Endothelial cell (in vitro differentiated cells): Measurements from ENCODE around the gene NTM. TPM values are rescaled to one million over a fixed set of nuclear protein-coding genes. Genes with fewer than 3 reads are reported as not detected.

ENCODE experiments used
- DNase-seq: peaks from one replicate; pipeline ENCODE4 v3.0.0; 2021; ENCODE audit warnings: low spot score
- H3K27ac Mint-ChIP-seq: one replicate; pipeline ENCODE4 v1.8.0; 2021; ENCODE audit warnings: mixed read lengths, inconsistent platforms; ENCODE audit not compliant: unreplicated experiment
- H3K27me3 Mint-ChIP-seq: one replicate; pipeline ENCODE4 v1.8.0; 2021; ENCODE audit warnings: mild to moderate bottlenecking, moderate library complexity, mixed read lengths, inconsistent platforms; ENCODE audit not compliant: unreplicated experiment
- H3K36me3 Mint-ChIP-seq: one replicate; pipeline ENCODE4 v1.8.0; 2021; ENCODE audit warnings: mild to moderate bottlenecking, low read depth, mixed read lengths, inconsistent platforms; ENCODE audit not compliant: unreplicated experiment
- H3K4me1 Mint-ChIP-seq: one replicate; pipeline ENCODE4 v1.8.0; 2021; ENCODE audit warnings: mild to moderate bottlenecking, mixed read lengths, inconsistent platforms; ENCODE audit not compliant: unreplicated experiment
- H3K4me3 Mint-ChIP-seq: one replicate; pipeline ENCODE4 v1.8.0; 2021; ENCODE audit warnings: mild to moderate bottlenecking, mixed read lengths, inconsistent platforms; ENCODE audit not compliant: unreplicated experiment
- H3K9me3 Mint-ChIP-seq: one replicate; pipeline ENCODE4 v1.8.0; 2021; ENCODE audit warnings: mixed read lengths, inconsistent platforms; ENCODE audit not compliant: unreplicated experiment
- CTCF ChIP-seq: fragments of 200-600 bp; sonication (generic); IDR thresholded peaks from one replicate; pipeline ENCODE4 v1.5.0; 2021; ENCODE audit warnings: antibody characterized with exemption; ENCODE audit not compliant: unreplicated experiment
- total RNA-seq: library from RNA; stranded (reverse); fragmentation: NEBNext Ultra II Directional; extraction: Animal tissue kit (Norgen Biotek cat#: 25700); gene quantifications from one replicate; pipeline ENCODE4 v1.2.1, GENCODE V29; 2021; ENCODE audit not compliant: unreplicated experiment

NTM gene
- total RNA-seq, 1 donor from 2014 or later = 3.6 TPM

GRCh38 chr11:131977854-131978253 is 607.4 kb downstream of the NTM start:
- no peak overlapping the region for H3K27ac Mint-ChIP-seq
- H3K27me3 Mint-ChIP-seq = peaks cover 2% of the 10 kb centered on the region
- peaks cover 7% of the 10 kb centered on the region for H3K4me1 Mint-ChIP-seq
- no peak for DNase-seq
- H3K36me3 Mint-ChIP-seq = no peaks in the 10 kb centered on the region
- no peak for TF ChIP-seq CTCF
- no peak overlapping the region for H3K4me3 Mint-ChIP-seq
- H3K9me3 Mint-ChIP-seq = no peaks in the 10 kb centered on the region

DNA sequence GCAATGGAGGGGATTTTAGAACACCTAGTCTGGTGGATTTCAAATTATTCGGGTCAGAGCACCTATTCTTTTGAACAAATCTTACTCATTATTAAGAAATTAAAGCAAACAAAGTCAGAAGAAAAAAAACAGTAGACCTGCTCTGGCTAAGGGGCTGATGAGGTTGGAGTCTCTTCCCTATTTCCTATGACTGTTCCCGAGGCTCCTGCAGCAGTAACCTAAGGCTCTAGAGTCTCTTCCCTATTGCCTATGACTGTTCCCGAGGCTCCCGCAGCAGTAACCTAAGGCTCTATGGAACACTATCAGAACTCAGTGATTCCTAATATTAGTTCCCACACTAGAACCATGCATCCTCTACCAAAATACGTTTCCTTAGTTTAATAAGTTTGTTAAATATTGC is 607.9 kb downstream of the NTM start:
- Mint-ChIP-seq H3K36me3 (no peaks in the 10 kb centered on the region), H3K4me1 (peaks cover 7% of the 10 kb centered on the region), H3K27me3 (peaks cover 2% of the 10 kb centered on the region), H3K27ac (no peak overlapping the region), H3K4me3 (no peak overlapping the region), H3K9me3 (no peaks in the 10 kb centered on the region)
- TF ChIP-seq CTCF = no peak
- DNase-seq = no peak

DNA sequence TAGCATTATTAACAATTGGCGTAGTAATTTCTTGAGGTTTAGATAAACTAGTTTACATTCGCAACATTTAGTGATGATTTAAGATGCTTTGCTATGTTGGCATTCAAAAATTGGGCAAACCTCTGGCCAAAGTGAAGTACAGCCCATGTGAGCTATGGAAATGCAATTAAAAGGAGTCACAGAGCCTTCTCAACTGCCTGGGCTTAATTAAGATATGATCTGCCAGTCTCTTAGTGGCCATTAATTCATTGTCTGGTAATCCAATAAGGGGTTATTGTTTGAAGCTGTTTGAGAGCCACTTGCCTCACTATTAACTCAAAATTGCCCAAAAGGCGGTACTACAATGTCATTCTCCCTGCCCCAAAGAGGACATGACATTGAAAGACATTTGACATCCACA is 608.9 kb downstream of the NTM start:
- Mint-ChIP-seq H3K4me1 (peaks cover 7% of the 10 kb centered on the region), H3K27ac (no peak overlapping the region), H3K9me3 (no peaks in the 10 kb centered on the region), H3K36me3 (no peaks in the 10 kb centered on the region), H3K27me3 (no peaks in the 10 kb centered on the region), H3K4me3 (no peak overlapping the region)
- TF ChIP-seq CTCF = no peak
- DNase-seq = no peak

- Mint-ChIP-seq H3K9me3 (no peaks in the 10 kb centered on the region), H3K4me1 (peaks cover 7% of the 10 kb centered on the region), H3K36me3 (no peaks in the 10 kb centered on the region), H3K27ac (no peak overlapping the region), H3K27me3 (no peaks in the 10 kb centered on the region), H3K4me3 (no peak overlapping the region)
- TF ChIP-seq CTCF = no peak
- DNase-seq = no peak
Observed at GRCh38 chr11:131980199-131980598, 609.8 kb downstream of the NTM start.

DNA sequence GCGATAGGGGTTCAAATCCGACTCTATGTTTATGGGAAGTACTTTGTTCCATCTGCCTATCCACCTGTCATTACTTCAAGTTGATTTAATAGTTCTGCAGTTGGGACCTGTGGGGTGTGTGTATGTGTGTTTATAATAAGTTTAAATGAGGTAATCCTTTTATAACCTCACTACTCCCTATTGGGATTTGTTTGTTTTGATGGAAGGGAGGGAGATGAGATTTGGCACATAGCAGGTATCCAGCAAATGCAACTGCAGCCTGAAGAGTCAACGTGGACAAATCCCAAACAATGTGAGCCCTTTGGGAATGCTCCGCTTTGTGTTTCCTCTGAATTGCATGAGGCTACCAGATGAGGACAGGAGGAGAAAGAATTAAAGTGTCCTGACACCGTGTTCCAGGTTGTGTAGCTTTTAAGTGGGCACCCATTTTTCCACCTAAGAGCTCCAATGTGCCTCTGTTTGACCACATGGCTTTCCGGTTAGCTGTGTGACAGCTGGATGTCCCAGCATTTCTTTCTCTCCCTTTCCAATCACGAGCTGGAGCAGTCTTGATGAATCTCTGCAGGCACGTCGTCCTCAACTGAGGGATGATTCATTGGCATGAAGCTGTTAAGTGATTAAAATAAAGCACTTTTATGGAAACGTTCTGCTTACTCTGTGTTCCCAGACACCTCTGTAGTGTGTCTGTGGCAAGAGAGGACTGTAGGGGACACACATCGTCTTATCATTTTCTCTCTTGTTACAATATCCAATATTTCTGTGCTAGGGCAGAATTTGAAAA is 610.7 kb downstream of the NTM start:
- H3K4me3 Mint-ChIP-seq = no peak overlapping the region
- no peak for DNase-seq
- H3K9me3 Mint-ChIP-seq = no peaks in the 10 kb centered on the region
- no peak overlapping the region for H3K27ac Mint-ChIP-seq
- no peaks in the 10 kb centered on the region for H3K27me3 Mint-ChIP-seq
- no peaks in the 10 kb centered on the region for H3K36me3 Mint-ChIP-seq
- no peak for TF ChIP-seq CTCF
- peaks cover 5% of the 10 kb centered on the region for H3K4me1 Mint-ChIP-seq
